GM12878 (cell line): ENCODE results near the gene ASPHD1. TPM values are rescaled to one million over a fixed set of nuclear protein-coding genes. Genes with fewer than 3 reads are reported as not detected.

Source experiments
- ATAC-seq: fragments of 200-7000 bp; cut with Tn5 transposase; 3 replicates; pipeline ENCODE4 v1.9.1; 2020; ENCODE audit warnings: mild to moderate bottlenecking, moderate library complexity
- BruUV-seq: library from RNA; stranded (reverse); fragments of 400-500 nt; replicated peaks from 2 replicates; lab custom pipeline; 2021; lab: Mats Ljungman, UMichigan
- CTCF ChIA-PET: fragments of 300-600 bp; sonication (Branson Sonifier 250); formaldehyde crosslinking; extraction: SDS; loops from one replicate; lab custom pipeline; 2021; ENCODE audit warnings: inconsistent platforms; lab: Yijun Ruan, JAX
- POLR2A ChIA-PET: fragments of 350-600 bp; formaldehyde crosslinking; extraction: SDS; loops from one replicate; lab custom pipeline; 2021; ENCODE audit warnings: inconsistent platforms; lab: Charles Lee
- RAD21 ChIA-PET: fragments of 300-600 bp; sonication (Branson Sonifier 250); formaldehyde crosslinking; loops from one replicate; lab custom pipeline; 2023; ENCODE audit warnings: antibody characterized with exemption; ENCODE audit not compliant: unreplicated experiment; lab: Charles Lee
- SMC1A ChIA-PET: fragments of 300-600 bp; sonication (Branson Sonifier 250); formaldehyde crosslinking; loops from one replicate; lab custom pipeline; 2023; ENCODE audit not compliant: unreplicated experiment, uncharacterized antibody; lab: Charles Lee
- DNase-seq: peaks from one replicate; pipeline ENCODE4 v3.0.0-alpha.2; 2011; ENCODE audit warnings: low read depth, low spot score
- FAIRE-seq: peaks from 3 replicates; lab custom pipeline; 2011; peaks lifted over from hg19 to GRCh38; lab: Jason Lieb, UNC
- H2AFZ ChIP-seq: 2 replicates; pipeline ENCODE4 v1.6.0; 2011; ENCODE audit warnings: low read depth, low read length, control low read depth; ENCODE audit not compliant: control insufficient read depth
- H3K27ac ChIP-seq: 2 replicates; pipeline ENCODE4 v1.5.1; 2011; ENCODE audit warnings: control low read depth; ENCODE audit not compliant: control insufficient read depth, insufficient read depth
- H3K27me3 ChIP-seq, 2 experiments: replicated peaks in 1 of 2; 2 replicates each; pipeline versions ENCODE4 v1.6.0 to v1.6.1; 2011; ENCODE audit warnings: low read length in 1 of 2; ENCODE audit not compliant: control insufficient read depth in 2 of 2, insufficient read depth in 2 of 2
- H3K36me3 ChIP-seq, 2 experiments: 2 replicates each; pipeline ENCODE4 v1.5.1; 2011; ENCODE audit warnings: low read length in 1 of 2; ENCODE audit not compliant: control insufficient read depth in 2 of 2, insufficient read depth in 2 of 2
- H3K4me1 ChIP-seq: 2 replicates; pipeline ENCODE4 v1.6.1; 2011; ENCODE audit warnings: mild to moderate bottlenecking, low read length, moderate library complexity, mixed read lengths; ENCODE audit not compliant: control insufficient read depth, insufficient read depth
- H3K4me2 ChIP-seq: 2 replicates; pipeline ENCODE4 v1.6.0; 2011; ENCODE audit warnings: control low read depth; ENCODE audit not compliant: control insufficient read depth, insufficient read depth
- H3K4me3 ChIP-seq: fragments of 200-600 bp; sonication (generic); 2 replicates; pipeline ENCODE4 v1.5.1; 2016
- H3K79me2 ChIP-seq: 2 replicates; pipeline ENCODE4 v1.6.0; 2011; ENCODE audit warnings: low read length; ENCODE audit not compliant: control insufficient read depth, insufficient read depth
- H3K9ac ChIP-seq: 2 replicates; pipeline ENCODE4 v1.8.0; 2011; ENCODE audit warnings: low read length, control low read depth, mixed read lengths; ENCODE audit not compliant: control insufficient read depth, insufficient read depth
- H3K9me3 ChIP-seq: replicated peaks from 3 replicates; pipeline ENCODE4 v1.5.1; 2011; ENCODE audit warnings: mild to moderate bottlenecking, low read length; ENCODE audit not compliant: control insufficient read depth, insufficient read depth
- H4K20me1 ChIP-seq: 2 replicates; pipeline ENCODE4 v1.6.0; 2011; ENCODE audit not compliant: control insufficient read depth, insufficient read depth
- BHLHE40 ChIP-seq, 2 experiments: fragments of 450-650 bp in 1 of 2; IDR thresholded peaks; 2 replicates each; pipeline ENCODE4 v1.6.1; 2011 to 2017; ENCODE audit warnings: low read depth in 2 of 2, borderline replicate concordance in 1 of 2, improper control_type of control experiment in 1 of 2, low read length in 1 of 2, mild to moderate bottlenecking in 1 of 2
- CREM ChIP-seq: IDR thresholded peaks from 2 replicates; pipeline ENCODE4 v1.6.1; 2014; ENCODE audit warnings: antibody characterized with exemption, low read depth
- IKZF2 ChIP-seq, 2 experiments: fragments of 450-650 bp; IDR thresholded peaks; 2 replicates each; pipeline ENCODE4 v1.6.1; 2017; ENCODE audit warnings: mild to moderate bottlenecking in 2 of 2, moderate library complexity in 2 of 2
- KDM1A ChIP-seq: fragments of 200-600 bp; sonication (generic); IDR thresholded peaks from 2 replicates; pipeline ENCODE4 v1.6.1; 2016; ENCODE audit warnings: borderline replicate concordance
- MTA2 ChIP-seq: fragments of 450-650 bp; IDR thresholded peaks from 2 replicates; pipeline ENCODE4 v1.6.1; 2016; ENCODE audit warnings: low read depth, mild to moderate bottlenecking, moderate library complexity
- NFXL1 ChIP-seq: fragments of 450-650 bp; IDR thresholded peaks from 2 replicates; pipeline ENCODE4 v1.6.1; 2017; ENCODE audit warnings: antibody characterized with exemption, mild to moderate bottlenecking, borderline replicate concordance
- NFYB ChIP-seq: IDR thresholded peaks from 2 replicates; pipeline ENCODE4 v1.6.1; 2011; ENCODE audit warnings: low read depth, mild to moderate bottlenecking, low read length, improper control_type of control experiment, moderate library complexity; ENCODE audit not compliant: insufficient read depth
- SUZ12 ChIP-seq: fragments of 200-600 bp; sonication (generic); IDR thresholded peaks from one replicate; pipeline ENCODE4 v1.6.1; 2018; ENCODE audit warnings: antibody characterized with exemption, mild to moderate bottlenecking; ENCODE audit not compliant: unreplicated experiment
- WGBS: methylation state at CpG from one replicate; pipeline ENCODE4 v1.1.6; 2016; ENCODE audit warnings: low lambda C conversion rate; ENCODE audit not compliant: insufficient replicate concordance, insufficient coverage; ENCODE audit errors: missing lambda C conversion rate; 5-methylcytosine and 5-hydroxymethylcytosine counted together
- in situ Hi-C: fragments of 300-500 bp; cut with MboI; formaldehyde crosslinking; loops from 9 replicates; pipeline ENCODE4 v1.14.3; 2018; ENCODE audit warnings: mixed read lengths
- intact Hi-C: fragments of 100-400 bp; cut with micrococcal nuclease; formaldehyde crosslinking; loops from one replicate; pipeline ENCODE4 v1.14.2; 2022; ENCODE audit not compliant: unreplicated experiment
- polyA plus RNA-seq, 11 experiments: library from polyadenylated mRNA; depleted of rRNA in 4 of 11; unstranded in 6 of 11; stranded (reverse) in 5 of 11; fragments of >200 nt; fragmentation: Nextera tagmentation in 4 of 11; fragmentation: Illumina TruSeq in 1 of 11; extraction: Ambion mirVana in 4 of 11; extraction: Trizol in 1 of 11; gene quantifications; 1 replicate in 1 of 11; 2 replicates in 10 of 11; pipeline versions ENCODE4 v1.2.1 to v1.2.3, GENCODE V29; 2011 to 2016; ENCODE audit warnings: inconsistent platforms in 2 of 11, missing spikeins in 2 of 11, low read depth in 1 of 11
- total RNA-seq, 4 experiments: library from RNA; depleted of rRNA in 3 of 4; stranded (reverse); fragments of >200 nt in 3 of 4; fragmentation: Illumina TruSeq in 1 of 4; extraction: Trizol in 1 of 4; gene quantifications; 2 replicates each; pipeline versions ENCODE4 v1.2.1 to v1.2.3, GENCODE V29; 2013 to 2021
- TF ChIP-seq, protein P1 (sequence below): IDR thresholded peaks from 2 replicates; pipeline ENCODE4 v1.6.1; 2011; ENCODE audit warnings: borderline replicate concordance, low read depth, mild to moderate bottlenecking, moderate library complexity, mixed read lengths, low read length; ENCODE audit not compliant: insufficient read depth; ENCODE audit errors: extremely low read length

The ASPHD1 gene
- total and polyA plus RNA-seq, 10 of the 15 experiments (the other 5 are each of a cell fraction or from before 2014, with no cell fraction given): not detected

DNA sequence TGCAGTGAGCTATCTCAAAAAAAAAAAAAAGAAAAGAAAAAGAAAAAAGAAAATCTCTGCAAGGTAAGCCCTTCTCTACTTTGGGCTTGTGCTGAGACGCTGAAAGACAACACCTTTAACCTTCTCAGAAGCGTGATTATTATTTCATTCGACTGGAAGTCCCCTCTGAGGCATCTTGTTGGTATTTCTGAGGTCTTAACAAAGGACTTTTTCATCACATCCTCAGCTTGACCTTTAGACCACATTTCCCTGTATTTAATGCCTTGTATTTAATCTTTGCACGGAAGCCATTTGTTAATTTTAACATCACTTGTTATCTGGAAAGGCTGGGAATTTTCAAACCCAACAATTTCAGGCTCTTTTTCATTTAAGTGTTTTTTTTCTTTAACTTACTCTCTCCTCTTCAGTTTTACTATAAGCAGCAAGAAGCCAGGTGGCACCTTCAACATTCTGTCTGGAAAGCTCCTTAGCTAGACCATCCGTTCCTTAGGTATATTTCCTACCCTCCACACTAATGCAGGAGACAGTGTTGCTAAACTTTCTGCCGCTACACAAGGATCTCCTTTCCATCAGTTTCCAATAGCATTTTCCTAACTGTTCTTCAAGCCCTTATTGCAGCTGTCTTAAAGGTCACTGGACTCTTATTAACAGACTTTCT is 15.4 kb downstream of the ASPHD1 start (continued):
- no peak for TF ChIP-seq BHLHE40 (IDR thresholded peaks at IDR 0.05; ENCODE audit: borderline replicate concordance in 1 of 2, low read depth in 2 of 2, low read length in 1 of 2)
- TF ChIP-seq, protein P1, sequence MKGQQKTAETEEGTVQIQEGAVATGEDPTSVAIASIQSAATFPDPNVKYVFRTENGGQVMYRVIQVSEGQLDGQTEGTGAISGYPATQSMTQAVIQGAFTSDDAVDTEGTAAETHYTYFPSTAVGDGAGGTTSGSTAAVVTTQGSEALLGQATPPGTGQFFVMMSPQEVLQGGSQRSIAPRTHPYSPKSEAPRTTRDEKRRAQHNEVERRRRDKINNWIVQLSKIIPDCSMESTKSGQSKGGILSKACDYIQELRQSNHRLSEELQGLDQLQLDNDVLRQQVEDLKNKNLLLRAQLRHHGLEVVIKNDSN: no peak

DNA sequence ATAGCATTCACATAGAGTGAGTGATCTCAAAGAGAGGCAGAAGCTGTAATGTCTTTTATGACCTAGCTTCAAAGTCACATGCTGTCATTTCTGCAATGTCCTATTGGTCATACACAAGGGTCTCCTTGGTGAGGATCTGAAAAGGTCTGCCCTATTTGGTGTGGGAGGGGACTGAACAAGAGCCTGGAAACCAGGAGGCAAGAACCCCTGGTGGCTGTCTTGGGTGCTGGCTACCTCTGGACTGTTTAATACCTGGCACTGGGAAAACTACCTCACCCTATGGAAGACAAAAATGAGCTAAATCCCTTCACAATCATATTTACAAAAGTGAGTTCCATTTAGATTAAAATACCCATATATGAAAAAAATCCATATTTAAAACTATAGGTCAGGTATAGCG is 16.7 kb downstream of the ASPHD1 start:
- ChIA-PET SMC1A (interaction anchor here (1.4 to 2.0 kb wide), 2 partner anchors 9 to 17 kb away, joined by 4 to 5 read pairs; partner anchors contain the start of genes ASPHD1 and KCTD13), POLR2A (interaction anchor here (0.6 to 1.7 kb wide), 2 partner anchors 9 to 18 kb away, joined by 3 to 11 read pairs; partner anchors contain the start of genes KCTD13 and SEZ6L2)

More for the DNA sequence above, 16.7 kb downstream of the ASPHD1 start:
- no peak overlapping the region for H3K27ac ChIP-seq
- H3K9ac ChIP-seq: no peak overlapping the region
- in situ Hi-C loops: no loop called here
- no peak overlapping the region for H2AFZ ChIP-seq
- FAIRE-seq (no peak), ATAC-seq (no peak), DNase-seq (no peak)
- CTCF ChIA-PET: interaction anchor here (0.6 to 2.5 kb wide), 6 partner anchors 9 to 115 kb away, joined by 3 to 7 read pairs (median 4); partner anchors contain the start of genes KCTD13 and TMEM219
- no peaks in the 10 kb centered on the region for H3K27me3 ChIP-seq
- RAD21 ChIA-PET: no interaction called here
- H3K36me3 ChIP-seq: peaks cover 0 to 2% of the 10 kb centered on the region in 2 experiments; a peak in 2 of 4 replicates
- H3K4me1 ChIP-seq: no peaks in the 10 kb centered on the region
- no TSS peak for BruUV-seq
- 100% methylated on average over 1 of the region's 1 CpG for WGBS
- H3K4me2 ChIP-seq: no peak overlapping the region
- intact Hi-C loops: no loop called here
- no peaks in the 10 kb centered on the region for H4K20me1 ChIP-seq
- H3K79me2 ChIP-seq: no peaks in the 10 kb centered on the region
- no peak overlapping the region for H3K4me3 ChIP-seq
- TF ChIP-seq IKZF2 (IDR thresholded peaks at IDR 0.05) (no peak), NFXL1 (no peak), KDM1A (no peak), CREM (no peak), SUZ12 (no peak), MTA2 (no peak), NFYB (no peak)
- H3K9me3 ChIP-seq: no peaks in the 10 kb centered on the region
